C4-2B (cell line): ENCODE results near the gene ZC3H7A.

Experiments
- H3K27ac ChIP-seq: fragments of 450-650 bp; 2 replicates; pipeline ENCODE4 v1.5.1; 2017
- ZFX ChIP-seq: fragments of 450-650 bp; IDR thresholded peaks from 2 replicates; pipeline ENCODE4 v1.6.1; 2017
- TF ChIP-seq, protein P1 (sequence below): fragments of 450-650 bp; conservative IDR thresholded peaks from 2 replicates; pipeline ENCODE4 v1.5.1; 2017; ENCODE audit warnings: mild to moderate bottlenecking

ZC3H7A gene

GRCh38 chr16:11757671-11758545, 39.1 kb downstream of the ZC3H7A start:
- peak overlapping the region; percentile 70 for H3K27ac ChIP-seq
- TF ChIP-seq ZFX, result no peak
- TF ChIP-seq, protein P1, sequence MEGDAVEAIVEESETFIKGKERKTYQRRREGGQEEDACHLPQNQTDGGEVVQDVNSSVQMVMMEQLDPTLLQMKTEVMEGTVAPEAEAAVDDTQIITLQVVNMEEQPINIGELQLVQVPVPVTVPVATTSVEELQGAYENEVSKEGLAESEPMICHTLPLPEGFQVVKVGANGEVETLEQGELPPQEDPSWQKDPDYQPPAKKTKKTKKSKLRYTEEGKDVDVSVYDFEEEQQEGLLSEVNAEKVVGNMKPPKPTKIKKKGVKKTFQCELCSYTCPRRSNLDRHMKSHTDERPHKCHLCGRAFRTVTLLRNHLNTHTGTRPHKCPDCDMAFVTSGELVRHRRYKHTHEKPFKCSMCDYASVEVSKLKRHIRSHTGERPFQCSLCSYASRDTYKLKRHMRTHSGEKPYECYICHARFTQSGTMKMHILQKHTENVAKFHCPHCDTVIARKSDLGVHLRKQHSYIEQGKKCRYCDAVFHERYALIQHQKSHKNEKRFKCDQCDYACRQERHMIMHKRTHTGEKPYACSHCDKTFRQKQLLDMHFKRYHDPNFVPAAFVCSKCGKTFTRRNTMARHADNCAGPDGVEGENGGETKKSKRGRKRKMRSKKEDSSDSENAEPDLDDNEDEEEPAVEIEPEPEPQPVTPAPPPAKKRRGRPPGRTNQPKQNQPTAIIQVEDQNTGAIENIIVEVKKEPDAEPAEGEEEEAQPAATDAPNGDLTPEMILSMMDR, result no peak

- H3K27ac ChIP-seq, result no peak overlapping the region
- no peak for TF ChIP-seq ZFX
- TF ChIP-seq, protein P1, result no peak
Observed at GRCh38 chr16:11756248-11756647, 40.8 kb downstream of the ZC3H7A start.

GRCh38 chr16:11755022-11755760, 41.9 kb downstream of the ZC3H7A start:
- peak overlapping the region; percentile 59 for H3K27ac ChIP-seq
- no peak for TF ChIP-seq ZFX
- TF ChIP-seq, protein P1, result no peak

DNA sequence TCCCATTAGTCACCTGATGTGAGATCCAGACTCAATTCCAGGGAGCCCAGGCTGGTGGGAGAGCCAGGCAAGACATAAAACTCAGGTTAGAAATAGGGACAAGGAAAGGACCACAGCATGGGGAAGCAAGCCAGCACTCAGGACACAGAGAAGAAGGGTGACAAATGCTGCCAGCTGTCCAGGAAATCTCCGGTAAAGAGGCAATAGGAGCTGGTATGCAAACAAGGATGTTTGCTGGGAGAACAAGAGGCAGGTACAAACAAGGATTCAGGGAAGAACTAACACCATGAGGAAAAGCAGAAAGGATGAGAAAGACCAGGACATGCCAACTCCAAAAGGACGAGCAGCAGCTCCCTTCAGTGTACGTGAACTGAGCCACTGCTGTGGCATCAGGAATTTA, 44.2 kb downstream of the ZC3H7A start:
- H3K27ac ChIP-seq, result peak overlapping the region; percentile 77
- no peak for TF ChIP-seq ZFX
- TF ChIP-seq, protein P1, result no peak

- no peak for TF ChIP-seq ZFX
- H3K27ac ChIP-seq, result no peak overlapping the region
Observed at GRCh38 chr16:11750056-11750455, 47.0 kb downstream of the ZC3H7A start.

GRCh38 chr16:11748404-11749254, 48.4 kb downstream of the ZC3H7A start:
- H3K27ac ChIP-seq, result no peak overlapping the region

GRCh38 chr16:11747949-11748403, 49.1 kb downstream of the ZC3H7A start:
- no peak overlapping the region for H3K27ac ChIP-seq
- TF ChIP-seq, protein P1, result no peak
- TF ChIP-seq ZFX, result no peak

More at GRCh38 chr16:11748404-11749254, 48.4 kb downstream of the ZC3H7A start:
- no peak for TF ChIP-seq ZFX
- TF ChIP-seq, protein P1, result no peak
